Measurements from ENCODE around the gene CUBN.
A peak's percentile ranks its signal among the peaks of the same experiment; 100 is the strongest.

The CUBN gene

GRCh38 chr10:16811292-16811691, 318.3 kb downstream of the CUBN start:
- H3K27ac ChIP-seq = no peak overlapping the region
- TF ChIP-seq CTCF (conservative IDR thresholded peaks at IDR 0.05) = no peak

GRCh38 chr10:16809074-16809718, 320.4 kb downstream of the CUBN start:
- no peak overlapping the region for H3K27ac ChIP-seq
- TF ChIP-seq CTCF (conservative IDR thresholded peaks at IDR 0.05) = peak; percentile 71

GRCh38 chr10:16804123-16804522, 325.5 kb downstream of the CUBN start:
- TF ChIP-seq CTCF (conservative IDR thresholded peaks at IDR 0.05) = no peak
- no peak overlapping the region for H3K27ac ChIP-seq

- no peak for TF ChIP-seq CTCF (conservative IDR thresholded peaks at IDR 0.05)
- H3K27ac ChIP-seq = no peak overlapping the region
Measured at GRCh38 chr10:16803464-16803863, 326.1 kb downstream of the CUBN start.

GRCh38 chr10:16799621-16800020, 330.0 kb downstream of the CUBN start:
- H3K27ac ChIP-seq = no peak overlapping the region
- TF ChIP-seq CTCF (conservative IDR thresholded peaks at IDR 0.05) = no peak

- no peak for TF ChIP-seq CTCF (conservative IDR thresholded peaks at IDR 0.05)
- no peak overlapping the region for H3K27ac ChIP-seq
Measured at GRCh38 chr10:16798571-16798970, 331.0 kb downstream of the CUBN start.

- TF ChIP-seq CTCF (conservative IDR thresholded peaks at IDR 0.05) = no peak
- H3K27ac ChIP-seq = no peak overlapping the region
Measured at GRCh38 chr10:16795410-16796073, 334.1 kb downstream of the CUBN start.
